Measurements from ENCODE around the gene MYADML2. TPM values are rescaled to one million over a fixed set of nuclear protein-coding genes. Genes with fewer than 3 reads are reported as not detected.

MYADML2 gene, protein sequence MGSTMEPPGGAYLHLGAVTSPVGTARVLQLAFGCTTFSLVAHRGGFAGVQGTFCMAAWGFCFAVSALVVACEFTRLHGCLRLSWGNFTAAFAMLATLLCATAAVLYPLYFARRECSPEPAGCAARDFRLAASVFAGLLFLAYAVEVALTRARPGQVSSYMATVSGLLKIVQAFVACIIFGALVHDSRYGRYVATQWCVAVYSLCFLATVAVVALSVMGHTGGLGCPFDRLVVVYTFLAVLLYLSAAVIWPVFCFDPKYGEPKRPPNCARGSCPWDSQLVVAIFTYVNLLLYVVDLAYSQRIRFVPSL
- total RNA-seq: 0.42 TPM
- polyA plus RNA-seq: not detected

GRCh38 chr17:81947189-81947588, at the start of gene MYADML2:
Gene MYADML2 (minus strand): TSS chr17:81947233. CDS start chr17:81941741, 5,492 bp downstream.
- no peak within 1 kb of the TSS for H3K4me3 ChIP-seq (ENCODE audit: low read depth, low read length)
- no peak for DNase-seq (ENCODE audit: extremely low spot score)
- no peaks in the 10 kb centered on the region for H3K36me3 ChIP-seq (ENCODE audit: insufficient read depth)
- no peaks in the 10 kb centered on the region for H3K4me1 ChIP-seq (ENCODE audit: insufficient read depth)
- no peak within 1 kb of the TSS for H3K27ac ChIP-seq (ENCODE audit: low read depth)
- WGBS: 84% methylated on average over 13 of the region's 13 CpGs

DNA sequence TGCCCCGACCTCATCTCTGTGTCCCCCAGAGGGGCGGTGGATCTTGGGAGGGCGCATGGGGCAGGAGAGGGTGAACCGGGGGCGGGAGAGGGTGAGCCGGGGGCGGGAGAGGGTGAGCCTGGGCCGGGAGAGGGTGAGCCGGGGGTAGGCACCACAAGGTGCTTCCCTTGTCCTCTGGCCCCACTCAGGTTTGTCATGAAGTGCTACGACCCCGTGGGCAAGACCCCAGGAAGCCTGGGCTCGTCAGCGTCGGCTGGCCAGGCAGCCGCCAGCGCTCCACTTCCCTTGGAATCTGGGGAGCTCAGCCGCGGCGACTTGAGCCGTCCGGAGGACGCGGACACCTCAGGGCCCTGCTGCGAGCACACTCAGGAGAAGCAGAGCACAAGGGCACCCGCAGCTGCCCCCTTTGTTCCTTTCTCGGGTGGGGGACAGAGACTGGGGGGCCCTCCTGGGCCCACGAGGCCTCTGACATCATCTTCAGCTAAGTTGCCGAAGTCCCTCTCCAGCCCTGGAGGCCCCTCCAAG, 49.3 kb upstream of the MYADML2 start:
- WGBS: 92% methylated on average over 28 of the region's 28 CpGs
- DNase-seq (ENCODE audit: extremely low spot score): no peak

GRCh38 chr17:81995463-81996231, 48.6 kb upstream of the MYADML2 start:
- H3K4me3 ChIP-seq (ENCODE audit: low read depth, low read length): no peak overlapping the region

More for the DNA sequence above, 49.3 kb upstream of the MYADML2 start:
- H3K4me3 ChIP-seq (ENCODE audit: low read depth, low read length): no peak overlapping the region
- H3K4me1 ChIP-seq (ENCODE audit: insufficient read depth): no peaks in the 10 kb centered on the region
- peaks cover 2% of the 10 kb centered on the region for H3K36me3 ChIP-seq (ENCODE audit: insufficient read depth)
- no peak overlapping the region for H3K27ac ChIP-seq (ENCODE audit: low read depth)

DNA sequence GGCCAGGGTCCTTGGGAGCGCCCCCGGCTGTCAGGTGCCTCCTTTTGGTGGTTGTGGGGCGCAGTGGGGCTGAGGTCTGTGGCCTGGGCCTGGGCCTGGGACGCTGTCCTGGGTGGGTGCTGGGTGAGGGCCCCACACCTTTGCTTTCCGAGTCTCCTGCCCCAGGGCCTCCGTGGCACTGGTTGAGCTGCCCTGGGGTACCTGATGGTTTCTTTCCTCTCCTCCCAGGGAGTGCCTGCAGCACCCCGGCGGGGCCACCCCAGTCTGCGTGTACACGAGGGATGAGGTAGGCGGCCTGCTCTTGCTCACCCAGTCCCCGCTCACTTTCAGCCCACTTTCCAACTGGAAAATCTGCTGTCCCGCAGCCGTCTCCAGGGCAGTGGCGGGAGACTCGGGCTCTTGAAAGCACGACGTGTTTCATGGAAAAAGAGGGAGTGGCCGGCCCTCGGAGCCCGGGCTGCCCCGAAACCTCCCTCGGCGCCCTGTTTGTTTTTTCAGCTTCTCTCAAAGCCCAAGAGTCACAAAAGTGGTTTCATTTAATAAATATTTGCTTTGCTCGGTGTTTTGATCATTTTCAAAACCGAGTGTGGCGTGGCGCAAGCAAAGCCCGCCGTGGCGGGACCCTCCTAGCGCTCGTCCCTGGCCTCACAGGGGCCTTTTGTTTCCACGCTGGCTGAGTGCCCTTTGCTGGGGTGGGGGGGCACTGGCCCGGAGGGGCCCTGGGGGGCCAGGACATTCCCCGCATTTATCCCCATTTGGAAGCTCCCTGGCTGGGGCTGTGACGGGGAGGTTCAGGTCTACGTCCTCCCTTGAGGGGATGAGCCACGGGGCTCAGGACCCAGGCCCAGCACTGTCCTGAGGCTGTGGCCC, 47.8 kb upstream of the MYADML2 start:
- Histone ChIP-seq H3K4me1 (ENCODE audit: insufficient read depth) (no peaks in the 10 kb centered on the region), H3K36me3 (ENCODE audit: insufficient read depth) (peaks cover 2% of the 10 kb centered on the region), H3K4me3 (ENCODE audit: low read depth, low read length) (no peak overlapping the region), H3K27ac (ENCODE audit: low read depth) (peak overlapping the region; percentile 49)
- no peak for DNase-seq (ENCODE audit: extremely low spot score)
- 84% methylated on average over 39 of the region's 39 CpGs for WGBS

More at GRCh38 chr17:81995463-81996231, 48.6 kb upstream of the MYADML2 start:
- 93% methylated on average over 29 of the region's 29 CpGs for WGBS
- H3K27ac ChIP-seq (ENCODE audit: low read depth): peak overlapping the region; percentile 49
- DNase-seq (ENCODE audit: extremely low spot score): no peak
- H3K36me3 ChIP-seq (ENCODE audit: insufficient read depth): peaks cover 2% of the 10 kb centered on the region
- H3K4me1 ChIP-seq (ENCODE audit: insufficient read depth): no peaks in the 10 kb centered on the region

GRCh38 chr17:81993729-81994592, 46.9 kb upstream of the MYADML2 start:
- H3K4me1 ChIP-seq (ENCODE audit: insufficient read depth): no peaks in the 10 kb centered on the region
- H3K27ac ChIP-seq (ENCODE audit: low read depth): no peak overlapping the region
- no peak for DNase-seq (ENCODE audit: extremely low spot score)
- 94% methylated on average over 37 of the region's 37 CpGs for WGBS
- peaks cover 2% of the 10 kb centered on the region for H3K36me3 ChIP-seq (ENCODE audit: insufficient read depth)
- H3K4me3 ChIP-seq (ENCODE audit: low read depth, low read length): no peak overlapping the region

DNA sequence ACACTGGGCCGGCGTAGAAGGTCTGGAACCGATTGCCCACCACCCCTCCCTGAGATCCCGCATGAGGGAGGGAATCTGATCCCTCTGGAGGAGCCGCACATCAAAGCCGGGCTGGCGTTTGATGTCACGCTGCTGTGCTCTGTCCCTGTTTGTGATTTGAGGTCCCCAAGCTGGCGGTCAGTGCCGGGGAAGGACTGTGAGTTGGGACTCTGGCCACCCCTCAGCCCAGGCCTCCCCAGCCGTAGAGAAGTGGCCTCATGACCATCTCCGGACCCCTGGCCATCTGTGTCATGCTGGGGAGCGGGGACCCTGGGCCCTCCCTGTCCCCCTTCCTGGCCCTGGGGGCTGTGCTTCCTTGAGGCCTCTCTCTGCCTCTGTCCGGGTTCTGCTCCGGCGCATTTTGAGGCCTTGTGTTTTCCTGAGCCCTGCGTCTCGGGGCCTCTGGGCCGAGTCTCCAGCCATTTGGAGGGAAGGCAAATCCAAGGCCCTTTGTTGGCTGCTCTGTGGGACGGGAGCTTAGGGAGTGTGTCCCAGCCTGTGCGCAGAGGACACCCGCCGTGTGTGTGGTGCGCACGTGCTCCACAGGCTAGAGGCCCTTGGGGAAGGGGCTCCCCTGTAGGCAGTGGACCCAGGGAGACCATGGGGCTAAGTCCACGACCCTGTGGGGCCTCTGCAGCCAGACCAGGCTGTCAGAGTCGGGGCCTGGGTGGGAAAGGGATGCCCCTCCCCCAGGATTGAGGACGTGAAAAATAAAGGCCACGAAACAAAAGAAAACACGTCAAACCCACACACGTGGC, 45.5 kb upstream of the MYADML2 start:
- WGBS: 79% methylated on average over 31 of the region's 31 CpGs
- Histone ChIP-seq H3K27ac (ENCODE audit: low read depth) (no peak overlapping the region), H3K4me1 (ENCODE audit: insufficient read depth) (no peaks in the 10 kb centered on the region), H3K4me3 (ENCODE audit: low read depth, low read length) (no peak overlapping the region), H3K36me3 (ENCODE audit: insufficient read depth) (peaks cover 2% of the 10 kb centered on the region)
- DNase-seq (ENCODE audit: extremely low spot score): no peak

DNA sequence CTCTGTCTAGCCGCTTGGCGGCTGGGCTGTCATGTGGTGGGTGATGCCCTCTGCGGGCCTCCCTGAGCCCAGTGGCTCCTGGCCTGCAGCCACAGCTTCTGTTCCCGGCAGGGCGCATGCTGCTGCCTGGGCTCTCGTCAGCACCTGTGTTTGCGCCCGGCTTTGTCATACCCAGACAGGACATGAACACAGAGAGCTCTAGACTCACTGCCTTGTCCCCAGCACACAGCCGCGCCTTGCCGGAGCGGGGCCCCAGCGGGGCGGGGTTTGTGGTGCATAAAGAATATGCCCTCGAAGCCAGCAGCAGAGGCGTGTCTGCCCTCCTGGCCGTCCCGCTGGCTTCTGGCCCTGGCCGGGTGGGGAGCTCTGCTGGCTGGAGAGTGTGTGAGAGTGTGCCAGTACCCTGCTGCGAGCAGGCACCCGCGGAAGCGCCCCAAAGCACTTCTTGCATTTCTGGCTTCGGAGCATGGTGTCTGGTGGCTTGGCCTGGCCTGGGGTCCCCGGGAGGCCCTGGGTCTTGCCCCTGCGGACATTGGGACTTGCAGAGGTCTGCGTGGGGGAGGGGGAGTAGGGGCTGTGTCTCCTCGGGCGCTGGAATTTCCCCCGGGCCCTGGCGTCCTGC, 44.8 kb upstream of the MYADML2 start:
- Histone ChIP-seq H3K36me3 (ENCODE audit: insufficient read depth) (peaks cover 3% of the 10 kb centered on the region), H3K4me1 (ENCODE audit: insufficient read depth) (no peaks in the 10 kb centered on the region), H3K27ac (ENCODE audit: low read depth) (no peak overlapping the region), H3K4me3 (ENCODE audit: low read depth, low read length) (no peak overlapping the region)
- WGBS: 21% methylated on average over 31 of the region's 31 CpGs
- DNase-seq (ENCODE audit: extremely low spot score): no peak

DNA sequence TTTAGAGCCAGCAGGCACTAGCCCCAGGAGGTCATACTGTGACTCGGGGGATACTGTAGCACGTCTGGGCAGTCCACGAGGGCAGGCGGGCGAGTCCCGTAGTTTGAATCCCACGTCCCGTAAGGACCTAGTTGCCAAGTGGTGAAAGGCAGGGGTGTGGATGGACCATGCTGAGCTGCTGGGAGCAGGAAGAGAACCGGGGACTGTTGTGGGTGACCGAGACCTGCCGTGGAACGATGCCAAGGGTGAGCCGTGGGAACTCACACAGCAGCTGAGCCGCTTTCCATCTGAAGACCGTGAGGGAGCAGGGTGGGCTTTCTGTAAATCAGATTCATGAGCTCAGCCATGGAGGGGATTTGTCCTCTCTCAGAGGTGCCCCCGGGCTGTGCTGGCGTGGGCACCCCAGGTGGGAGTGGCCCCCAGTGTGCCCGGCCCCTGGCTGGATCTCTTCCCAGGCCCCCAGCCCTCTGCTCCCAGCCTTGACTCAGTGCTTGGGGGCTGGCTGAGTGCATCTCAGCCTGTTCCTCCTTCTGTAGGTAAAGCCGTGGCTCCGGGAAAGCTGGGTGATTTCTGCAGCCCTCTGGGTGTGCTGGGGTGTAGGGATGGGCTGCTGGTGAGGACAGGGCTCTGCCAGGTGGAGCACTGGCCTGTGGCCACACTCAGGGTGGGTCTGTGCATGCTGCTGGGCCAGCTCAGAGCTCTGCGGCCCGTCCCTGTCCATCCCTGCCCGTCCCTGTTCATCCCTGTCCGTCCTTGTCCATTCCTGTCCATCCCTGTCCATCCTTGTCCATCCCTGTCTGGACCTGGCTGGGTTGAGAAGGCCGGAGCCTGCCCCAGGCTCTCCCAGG, 44.0 kb upstream of the MYADML2 start:
- Histone ChIP-seq H3K27ac (ENCODE audit: low read depth) (no peak overlapping the region), H3K4me1 (ENCODE audit: insufficient read depth) (no peaks in the 10 kb centered on the region), H3K4me3 (ENCODE audit: low read depth, low read length) (no peak overlapping the region), H3K36me3 (ENCODE audit: insufficient read depth) (peaks cover 2% of the 10 kb centered on the region)
- DNase-seq (ENCODE audit: extremely low spot score): no peak
- 84% methylated on average over 25 of the region's 25 CpGs for WGBS

GRCh38 chr17:81987161-81987770, 40.2 kb upstream of the MYADML2 start:
- Histone ChIP-seq H3K4me3 (ENCODE audit: low read depth, low read length) (no peak overlapping the region), H3K4me1 (ENCODE audit: insufficient read depth) (no peaks in the 10 kb centered on the region), H3K27ac (ENCODE audit: low read depth) (no peak overlapping the region), H3K36me3 (ENCODE audit: insufficient read depth) (peaks cover 2% of the 10 kb centered on the region)
- no peak for DNase-seq (ENCODE audit: extremely low spot score)
- 93% methylated on average over 26 of the region's 26 CpGs for WGBS

DNA sequence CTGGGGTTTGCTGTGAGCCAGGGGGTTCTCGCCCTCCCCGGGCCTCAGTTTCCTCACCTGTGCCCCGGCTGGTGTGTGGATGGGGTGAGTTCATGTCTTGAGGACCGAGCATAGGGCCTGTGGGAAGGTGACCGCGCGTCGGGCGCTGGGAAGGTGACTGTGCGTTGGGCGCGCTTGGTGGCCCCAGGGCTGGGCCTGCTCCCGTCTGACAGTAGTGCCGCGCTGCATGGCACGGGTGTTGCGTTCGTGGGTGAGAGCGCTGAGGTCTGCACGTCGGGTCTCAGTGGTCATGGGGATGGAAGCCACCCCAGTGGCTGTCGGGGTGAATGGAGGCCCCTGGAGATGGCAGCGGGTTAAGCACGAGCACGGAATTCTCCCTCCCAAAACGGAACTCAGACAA, 39.6 kb upstream of the MYADML2 start:
- H3K36me3 ChIP-seq (ENCODE audit: insufficient read depth): peaks cover 2% of the 10 kb centered on the region
- H3K4me3 ChIP-seq (ENCODE audit: low read depth, low read length): no peak overlapping the region
- WGBS: 96% methylated on average over 26 of the region's 26 CpGs
- no peaks in the 10 kb centered on the region for H3K4me1 ChIP-seq (ENCODE audit: insufficient read depth)
- no peak overlapping the region for H3K27ac ChIP-seq (ENCODE audit: low read depth)
- no peak for DNase-seq (ENCODE audit: extremely low spot score)

Measured in urinary bladder (tissue), 4 donors.